GM23338 (cell line): ENCODE measurements around the gene PDZD7. TPM values are rescaled to one million over a fixed set of nuclear protein-coding genes. Genes with fewer than 3 reads are reported as not detected.

ENCODE experiments used
- ATAC-seq: fragments of 200-7000 bp; cut with Tn5 transposase; 3 replicates; pipeline ENCODE4 v1.9.1; 2020
- DNase-seq: peaks from one replicate; pipeline ENCODE4 v3.0.0-alpha.2; 2015; ENCODE audit warnings: low spot score
- H2AFZ ChIP-seq: fragments of 200-600 bp; sonication (generic); 2 replicates; pipeline ENCODE4 v1.8.0; 2016; ENCODE audit warnings: antibody characterized with exemption, mild to moderate bottlenecking, moderate library complexity
- H3F3A ChIP-seq: fragments of 200-600 bp; sonication (generic); replicated peaks from 2 replicates; pipeline ENCODE4 v1.8.0; 2017; ENCODE audit warnings: antibody characterized with exemption, mixed run types, low read depth
- H3K27ac ChIP-seq: fragments of 200-600 bp; sonication (generic); 2 replicates; pipeline ENCODE4 v1.6.1; 2016; ENCODE audit warnings: low read depth
- H3K27me3 ChIP-seq: fragments of 200-600 bp; sonication (generic); 2 replicates; pipeline ENCODE4 v1.8.0; 2016; ENCODE audit warnings: mild to moderate bottlenecking, mixed run types, moderate library complexity; ENCODE audit not compliant: insufficient read depth
- H3K36me3 ChIP-seq: fragments of 200-600 bp; sonication (generic); 2 replicates; pipeline ENCODE4 v1.8.0; 2016; ENCODE audit warnings: mild to moderate bottlenecking; ENCODE audit not compliant: insufficient read depth
- H3K4me1 ChIP-seq: fragments of 200-600 bp; sonication (generic); 2 replicates; pipeline ENCODE4 v1.8.0; 2016; ENCODE audit warnings: mild to moderate bottlenecking, moderate library complexity; ENCODE audit not compliant: insufficient read depth
- H3K4me2 ChIP-seq: fragments of 200-600 bp; sonication (generic); 2 replicates; pipeline ENCODE4 v1.7.1; 2017; ENCODE audit warnings: mixed run types
- H3K4me3 ChIP-seq: fragments of 200-600 bp; sonication (generic); 2 replicates; pipeline ENCODE4 v1.6.1; 2016; ENCODE audit warnings: mixed run types
- H3K79me2 ChIP-seq: fragments of 200-600 bp; sonication (generic); replicated peaks from 2 replicates; pipeline ENCODE4 v1.8.0; 2017; ENCODE audit warnings: mild to moderate bottlenecking; ENCODE audit not compliant: insufficient read depth
- H3K9me2 ChIP-seq: fragments of 200-600 bp; sonication (generic); 2 replicates; pipeline ENCODE4 v1.8.0; 2017; ENCODE audit not compliant: insufficient read depth
- H4K20me1 ChIP-seq: fragments of 200-600 bp; sonication (generic); replicated peaks from 2 replicates; pipeline ENCODE4 v1.8.0; 2017; ENCODE audit warnings: mild to moderate bottlenecking; ENCODE audit not compliant: insufficient read depth
- H3K27ac Mint-ChIP-seq: 2 replicates; pipeline ENCODE4 v1.8.0; 2020; ENCODE audit warnings: inconsistent platforms, mild to moderate bottlenecking, moderate library complexity, mixed read lengths
- H3K27me3 Mint-ChIP-seq: 3 replicates; pipeline ENCODE4 v1.8.0; 2022; ENCODE audit warnings: low read depth, mild to moderate bottlenecking, moderate library complexity, mixed read lengths, inconsistent platforms; ENCODE audit not compliant: insufficient read depth, poor library complexity
- H3K36me3 Mint-ChIP-seq: 3 replicates; pipeline ENCODE4 v1.8.0; 2021; ENCODE audit warnings: low read depth, mild to moderate bottlenecking, inconsistent platforms, moderate library complexity, mixed read lengths
- H3K4me1 Mint-ChIP-seq: 3 replicates; pipeline ENCODE4 v1.8.0; 2020; ENCODE audit warnings: mild to moderate bottlenecking, inconsistent platforms, mixed read lengths
- H3K4me3 Mint-ChIP-seq: 3 replicates; pipeline ENCODE4 v1.8.0; 2021; ENCODE audit warnings: moderate library complexity, mild to moderate bottlenecking, inconsistent platforms, mixed read lengths
- H3K9me3 Mint-ChIP-seq: 3 replicates; pipeline ENCODE4 v1.8.0; 2020; ENCODE audit warnings: moderate library complexity, mild to moderate bottlenecking, inconsistent platforms, mixed read lengths
- CREB1 ChIP-seq: fragments of 250-450 bp; sonication (Bioruptor Pico); IDR thresholded peaks from 2 replicates; pipeline ENCODE4 v1.5.0; 2020; ENCODE audit warnings: low read depth, mild to moderate bottlenecking, moderate library complexity
- EZH2 ChIP-seq: fragments of 200-600 bp; sonication (generic); IDR thresholded peaks from one replicate; pipeline ENCODE4 v1.8.0; 2017; ENCODE audit warnings: antibody characterized with exemption, mild to moderate bottlenecking, low read depth; ENCODE audit not compliant: unreplicated experiment
- NANOG ChIP-seq: IDR thresholded peaks from 2 replicates; pipeline ENCODE4 v1.6.1; 2016; ENCODE audit warnings: antibody characterized with exemption, borderline replicate concordance
- polyA plus RNA-seq: library from polyadenylated mRNA; unstranded; fragments of >200 nt; fragmentation: Nextera tagmentation; extraction: Ambion mirVana; gene quantifications from 2 replicates; pipeline ENCODE4 v1.2.1, GENCODE V29; 2016
- total RNA-seq: library from RNA; depleted of rRNA; stranded (reverse); fragments of >200 nt; shearing (Covaris generic); gene quantifications from 2 replicates; pipeline ENCODE4 v1.2.3, GENCODE V29; 2014
- TF ChIP-seq, protein P1 (sequence below): fragments of 250-450 bp; sonication (Bioruptor Pico); IDR thresholded peaks from 2 replicates; pipeline ENCODE4 v1.5.0; 2020; ENCODE audit warnings: mild to moderate bottlenecking, moderate library complexity

PDZD7 gene
- total and polyA plus RNA-seq, 2 experiments from 2014 or later: 1.7 to 2.3 TPM

DNA sequence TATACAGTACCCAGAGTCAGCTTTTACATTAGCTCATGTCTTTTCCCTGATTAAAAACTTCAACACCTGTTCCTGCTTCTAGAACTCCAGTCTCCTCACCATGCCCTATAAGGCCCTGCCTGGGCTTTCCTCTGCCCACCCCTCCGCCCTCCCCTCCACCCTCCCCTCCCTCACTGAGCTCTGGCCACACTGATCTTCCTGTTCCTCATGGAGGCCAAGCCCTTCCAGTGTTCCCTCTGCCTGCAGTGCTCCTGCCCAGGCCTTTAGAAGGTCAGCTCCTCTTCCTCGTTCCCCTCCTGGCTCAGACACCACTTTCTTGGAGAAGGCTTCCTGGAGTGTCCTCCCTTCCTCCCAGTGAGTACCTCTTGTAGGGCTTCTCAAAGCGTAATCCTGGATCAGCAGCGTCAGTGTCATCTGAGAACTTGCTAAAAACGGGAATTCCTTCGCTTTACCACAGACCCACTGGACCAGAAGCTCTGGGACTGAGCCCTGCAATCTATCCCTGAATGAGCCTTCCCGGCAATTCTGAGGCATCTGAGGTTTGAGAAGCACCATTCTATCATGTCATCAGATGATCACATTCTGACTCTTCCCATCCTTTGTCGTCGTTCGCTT lies 3.7 kb downstream of the PDZD7 start (continued):
- TF ChIP-seq, protein P1, sequence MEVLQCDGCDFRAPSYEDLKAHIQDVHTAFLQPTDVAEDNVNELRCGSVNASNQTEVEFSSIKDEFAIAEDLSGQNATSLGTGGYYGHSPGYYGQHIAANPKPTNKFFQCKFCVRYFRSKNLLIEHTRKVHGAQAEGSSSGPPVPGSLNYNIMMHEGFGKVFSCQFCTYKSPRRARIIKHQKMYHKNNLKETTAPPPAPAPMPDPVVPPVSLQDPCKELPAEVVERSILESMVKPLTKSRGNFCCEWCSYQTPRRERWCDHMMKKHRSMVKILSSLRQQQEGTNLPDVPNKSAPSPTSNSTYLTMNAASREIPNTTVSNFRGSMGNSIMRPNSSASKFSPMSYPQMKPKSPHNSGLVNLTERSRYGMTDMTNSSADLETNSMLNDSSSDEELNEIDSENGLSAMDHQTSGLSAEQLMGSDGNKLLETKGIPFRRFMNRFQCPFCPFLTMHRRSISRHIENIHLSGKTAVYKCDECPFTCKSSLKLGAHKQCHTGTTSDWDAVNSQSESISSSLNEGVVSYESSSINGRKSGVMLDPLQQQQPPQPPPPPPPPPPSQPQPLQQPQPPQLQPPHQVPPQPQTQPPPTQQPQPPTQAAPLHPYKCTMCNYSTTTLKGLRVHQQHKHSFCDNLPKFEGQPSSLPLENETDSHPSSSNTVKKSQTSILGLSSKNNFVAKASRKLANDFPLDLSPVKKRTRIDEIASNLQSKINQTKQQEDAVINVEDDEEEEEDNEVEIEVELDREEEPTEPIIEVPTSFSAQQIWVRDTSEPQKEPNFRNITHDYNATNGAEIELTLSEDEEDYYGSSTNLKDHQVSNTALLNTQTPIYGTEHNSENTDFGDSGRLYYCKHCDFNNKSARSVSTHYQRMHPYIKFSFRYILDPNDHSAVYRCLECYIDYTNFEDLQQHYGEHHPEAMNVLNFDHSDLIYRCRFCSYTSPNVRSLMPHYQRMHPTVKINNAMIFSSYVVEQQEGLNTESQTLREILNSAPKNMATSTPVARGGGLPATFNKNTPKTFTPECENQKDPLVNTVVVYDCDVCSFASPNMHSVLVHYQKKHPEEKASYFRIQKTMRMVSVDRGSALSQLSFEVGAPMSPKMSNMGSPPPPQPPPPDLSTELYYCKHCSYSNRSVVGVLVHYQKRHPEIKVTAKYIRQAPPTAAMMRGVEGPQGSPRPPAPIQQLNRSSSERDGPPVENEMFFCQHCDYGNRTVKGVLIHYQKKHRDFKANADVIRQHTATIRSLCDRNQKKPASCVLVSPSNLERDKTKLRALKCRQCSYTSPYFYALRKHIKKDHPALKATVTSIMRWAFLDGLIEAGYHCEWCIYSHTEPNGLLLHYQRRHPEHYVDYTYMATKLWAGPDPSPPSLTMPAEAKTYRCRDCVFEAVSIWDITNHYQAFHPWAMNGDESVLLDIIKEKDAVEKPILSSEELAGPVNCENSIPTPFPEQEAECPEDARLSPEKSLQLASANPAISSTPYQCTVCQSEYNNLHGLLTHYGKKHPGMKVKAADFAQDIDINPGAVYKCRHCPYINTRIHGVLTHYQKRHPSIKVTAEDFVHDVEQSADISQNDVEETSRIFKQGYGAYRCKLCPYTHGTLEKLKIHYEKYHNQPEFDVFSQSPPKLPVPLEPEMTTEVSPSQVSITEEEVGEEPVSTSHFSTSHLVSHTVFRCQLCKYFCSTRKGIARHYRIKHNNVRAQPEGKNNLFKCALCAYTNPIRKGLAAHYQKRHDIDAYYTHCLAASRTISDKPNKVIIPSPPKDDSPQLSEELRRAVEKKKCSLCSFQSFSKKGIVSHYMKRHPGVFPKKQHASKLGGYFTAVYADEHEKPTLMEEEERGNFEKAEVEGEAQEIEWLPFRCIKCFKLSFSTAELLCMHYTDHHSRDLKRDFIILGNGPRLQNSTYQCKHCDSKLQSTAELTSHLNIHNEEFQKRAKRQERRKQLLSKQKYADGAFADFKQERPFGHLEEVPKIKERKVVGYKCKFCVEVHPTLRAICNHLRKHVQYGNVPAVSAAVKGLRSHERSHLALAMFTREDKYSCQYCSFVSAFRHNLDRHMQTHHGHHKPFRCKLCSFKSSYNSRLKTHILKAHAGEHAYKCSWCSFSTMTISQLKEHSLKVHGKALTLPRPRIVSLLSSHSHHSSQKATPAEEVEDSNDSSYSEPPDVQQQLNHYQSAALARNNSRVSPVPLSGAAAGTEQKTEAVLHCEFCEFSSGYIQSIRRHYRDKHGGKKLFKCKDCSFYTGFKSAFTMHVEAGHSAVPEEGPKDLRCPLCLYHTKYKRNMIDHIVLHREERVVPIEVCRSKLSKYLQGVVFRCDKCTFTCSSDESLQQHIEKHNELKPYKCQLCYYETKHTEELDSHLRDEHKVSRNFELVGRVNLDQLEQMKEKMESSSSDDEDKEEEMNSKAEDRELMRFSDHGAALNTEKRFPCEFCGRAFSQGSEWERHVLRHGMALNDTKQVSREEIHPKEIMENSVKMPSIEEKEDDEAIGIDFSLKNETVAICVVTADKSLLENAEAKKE (CRISPR knock-in tag): 0 out of 2 replicates have a peak, but pooled peaks have one; percentile 11

DNA sequence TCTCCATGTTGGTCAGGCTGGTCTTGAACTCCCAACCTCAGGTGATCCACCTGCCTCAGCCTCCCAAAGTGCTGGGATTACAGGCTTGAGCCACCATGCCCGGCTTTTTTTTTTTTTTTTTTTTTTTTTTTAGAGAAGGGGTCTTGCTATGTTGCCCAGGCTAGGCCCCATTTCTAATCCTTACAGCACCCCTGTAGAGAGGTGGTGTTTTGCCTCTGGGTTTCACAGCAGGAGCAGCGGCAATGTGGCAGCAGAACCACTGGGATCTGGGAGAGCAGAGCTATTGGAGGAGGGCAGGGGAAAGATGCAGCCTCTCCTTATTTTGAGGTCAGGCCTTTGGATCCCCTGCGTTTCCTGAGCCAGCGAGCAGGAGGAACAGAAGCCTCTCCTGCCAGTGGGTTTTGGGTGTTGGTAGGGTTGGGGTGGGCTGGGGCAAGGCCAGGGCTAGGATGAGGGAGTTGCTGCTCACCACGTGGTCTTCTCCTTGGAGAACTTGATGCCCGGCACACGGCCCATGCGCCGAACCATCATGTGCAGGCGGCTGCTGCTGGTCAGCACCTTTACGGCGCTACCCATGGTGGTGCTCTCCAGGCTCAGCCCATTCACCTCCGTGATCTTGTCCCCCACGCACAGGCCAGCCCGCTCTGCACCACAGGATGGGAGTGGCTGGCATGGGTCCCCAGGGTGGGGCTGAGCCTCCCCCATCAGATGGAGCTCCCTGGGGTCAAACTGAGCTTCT lies 7.8 kb downstream of the PDZD7 start:
- no peak for DNase-seq
- H3K36me3 Mint-ChIP-seq: no peaks in the 10 kb centered on the region; the same call in 2 of the 3 replicates
- no peak overlapping the region for H3K27ac Mint-ChIP-seq
- Histone ChIP-seq H3K27ac (no peak overlapping the region), H3K36me3 (no peaks in the 10 kb centered on the region), H3F3A (no peaks in the 10 kb centered on the region), H3K4me1 (peaks cover 10% of the 10 kb centered on the region; the same call in 1 of the 2 replicates), H3K79me2 (no peaks in the 10 kb centered on the region), H3K9me2 (no peaks in the 10 kb centered on the region), H4K20me1 (no peaks in the 10 kb centered on the region), H2AFZ (no peak overlapping the region), H3K27me3 (peaks cover 32% of the 10 kb centered on the region), H3K4me2 (no peak overlapping the region), H3K4me3 (no peak overlapping the region)
- no peak for ATAC-seq
- H3K4me1 Mint-ChIP-seq: peaks cover 18% of the 10 kb centered on the region
- peaks cover 38% of the 10 kb centered on the region for H3K27me3 Mint-ChIP-seq
- TF ChIP-seq, protein P1 (CRISPR knock-in tag): no peak
- TF ChIP-seq CREB1 (CRISPR knock-in tag) (no peak), EZH2 (no peak), NANOG (no peak)
- H3K9me3 Mint-ChIP-seq: no peaks in the 10 kb centered on the region
- no peak overlapping the region for H3K4me3 Mint-ChIP-seq
